ENCODE results near the gene SMYD4.

SMYD4 gene

GRCh38 chr17:1730326-1731193 lies 99.1 kb downstream of the SMYD4 start:
- DNase-seq (ENCODE audit: low read depth in 2 of 2), result no peak

- DNase-seq (ENCODE audit: low read depth in 2 of 2), result no peak
Measured at GRCh38 chr17:1729966-1730325, 99.8 kb downstream of the SMYD4 start.

Measured in stimulated activated CD8-positive, alpha-beta memory T cell treated with anti-CD3 and anti-CD28 coated beads, Interleukin-15, amount 100 ng/mL, for 48 hours (primary cell).